Hematopoietic multipotent progenitor cell treated with erythropoietin and hydrocortisone succinate and interleukin-3 and kit ligand, for 8 days (in vitro differentiated cells): ENCODE results near the gene TEX261.
"Not testable (repeated sequence)": the region's sequence is repeated elsewhere in the genome, so short reads cannot be mapped to it uniquely, and the experiment has no call there.

Experiments used
- DNase-seq: peaks from one replicate; pipeline ENCODE4 v3.0.0-alpha.2; 2015

The TEX261 gene

GRCh38 chr2:70999931-71000330, 5.3 kb upstream of the TEX261 start:
- DNase-seq = not testable (repeated sequence)

DNA sequence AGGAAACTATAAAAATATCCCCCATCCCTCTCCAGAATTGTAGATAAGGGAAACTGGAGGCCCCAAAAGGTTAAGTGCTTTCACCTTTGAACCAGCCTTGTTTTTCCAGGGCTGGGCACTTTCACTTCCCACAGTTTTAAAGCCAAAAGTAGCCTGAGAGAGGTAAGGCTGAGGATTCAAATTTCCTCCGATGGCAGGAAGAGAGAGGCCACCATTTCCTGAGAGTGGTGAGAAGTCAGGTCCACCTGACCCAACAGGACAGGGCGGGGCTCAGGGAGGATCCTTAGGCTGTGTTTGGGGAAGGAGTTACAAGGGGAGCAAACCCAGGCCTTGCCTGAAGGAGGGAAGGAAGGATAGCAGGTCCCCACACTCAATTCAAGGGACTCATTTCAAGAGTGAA, 4.7 kb upstream of the TEX261 start:
- DNase-seq = no peak

DNA sequence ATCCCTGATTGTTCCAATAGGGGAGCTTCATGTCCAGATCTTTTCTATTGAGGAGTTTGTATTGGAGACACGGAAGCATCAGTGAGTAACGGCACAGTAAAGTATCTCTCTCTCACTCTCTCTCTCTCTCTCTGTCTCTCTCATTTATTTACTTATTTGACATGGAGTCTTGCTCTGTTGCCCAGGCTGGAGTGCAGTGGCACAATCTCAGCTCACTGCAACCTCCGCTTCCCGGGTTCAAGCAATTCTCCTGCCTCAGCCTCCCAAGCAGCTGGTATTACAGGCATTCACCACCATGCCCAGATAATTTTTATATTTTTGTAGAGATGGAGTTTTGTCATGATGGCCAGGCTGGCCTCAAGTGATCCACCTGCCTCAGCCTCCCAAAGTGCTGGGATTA, 4.2 kb upstream of the TEX261 start:
- DNase-seq = not testable (repeated sequence)

- peak; percentile 73 for DNase-seq
Measured at GRCh38 chr2:70995426-70995729, 705 bp upstream of the TEX261 start.

- DNase-seq = peak; percentile 20
Measured at GRCh38 chr2:70994009-70994698, 519 bp downstream of the TEX261 start.

- peak; percentile 39 for DNase-seq
Measured at GRCh38 chr2:70992945-70993853, 1.5 kb downstream of the TEX261 start.

- no peak for DNase-seq
Measured at GRCh38 chr2:70991742-70992141, 2.9 kb downstream of the TEX261 start.

DNA sequence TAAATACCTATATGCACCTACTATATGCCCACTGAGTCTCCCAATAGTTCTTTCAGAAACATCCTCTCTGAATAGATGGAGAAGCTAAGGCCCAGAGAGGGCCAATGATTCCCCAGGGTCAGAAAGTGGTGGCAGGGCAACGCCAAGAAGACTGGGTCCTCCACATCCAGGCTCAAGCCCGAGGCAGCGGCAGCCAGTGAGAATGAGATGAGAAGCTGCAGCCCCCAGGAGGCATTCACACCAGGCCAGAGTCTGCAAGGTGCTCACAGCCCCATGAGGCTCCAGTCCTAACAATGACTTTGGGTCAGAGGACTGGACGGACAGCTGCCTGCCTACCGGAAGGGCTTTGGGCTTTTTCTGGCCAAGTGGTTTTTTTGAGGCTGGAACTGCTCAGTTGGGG, 3.5 kb downstream of the TEX261 start:
- no peak for DNase-seq

GRCh38 chr2:70990216-70990615, 4.5 kb downstream of the TEX261 start:
- no peak for DNase-seq

GRCh38 chr2:70988726-70989648, 5.7 kb downstream of the TEX261 start:
- no peak for DNase-seq

DNA sequence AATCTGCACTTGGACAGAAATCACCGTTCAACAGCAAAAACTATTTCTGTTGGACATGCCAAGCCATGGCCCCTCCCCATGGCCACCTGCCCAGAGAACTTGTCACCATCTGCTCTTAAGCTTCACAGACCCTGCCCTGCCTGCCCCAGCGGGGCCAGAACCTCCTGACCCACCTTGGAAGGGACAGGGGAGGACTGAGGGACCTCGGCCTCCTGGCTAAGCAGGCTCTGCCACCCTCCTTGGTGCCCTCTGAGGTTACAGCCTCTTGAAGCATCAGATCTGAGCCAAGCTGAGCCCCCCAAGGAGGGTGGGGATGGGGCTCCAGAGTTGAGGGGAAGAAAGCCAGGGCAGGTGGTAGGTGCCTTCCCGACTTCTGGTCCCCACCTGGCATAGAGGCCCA, 6.5 kb downstream of the TEX261 start:
- DNase-seq = no peak

DNA sequence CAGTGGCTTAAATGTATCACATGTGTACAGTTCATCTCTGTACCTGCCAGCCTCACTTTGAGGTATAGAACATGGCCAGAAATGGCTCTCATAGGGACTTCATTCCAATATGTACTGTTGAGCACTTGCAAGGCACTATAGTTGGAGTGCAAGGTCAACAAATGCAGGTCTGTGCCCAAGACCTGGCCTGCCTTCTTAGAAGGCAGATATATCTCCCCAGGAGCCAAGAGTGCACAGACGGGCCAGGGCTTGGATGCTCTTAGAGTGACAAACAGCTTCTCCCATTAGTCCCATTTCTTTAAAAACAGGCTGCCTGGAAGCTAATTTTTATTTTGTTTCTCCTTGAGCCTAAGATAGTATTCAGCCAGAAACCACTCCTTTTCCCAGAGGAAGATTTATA, 7.3 kb downstream of the TEX261 start:
- DNase-seq = no peak

- no peak for DNase-seq
Measured at GRCh38 chr2:70986499-70987189, 8.0 kb downstream of the TEX261 start.

- DNase-seq = no peak
Measured at GRCh38 chr2:70985956-70986355, 8.7 kb downstream of the TEX261 start.

- no peak for DNase-seq
Measured at GRCh38 chr2:70985283-70985688, 9.4 kb downstream of the TEX261 start.

GRCh38 chr2:70984576-70985282, 9.9 kb downstream of the TEX261 start:
- peak; percentile 80 for DNase-seq

GRCh38 chr2:70984228-70984575, 10.5 kb downstream of the TEX261 start:
- DNase-seq = no peak

- no peak for DNase-seq
Measured at GRCh38 chr2:70983506-70984227, 11.0 kb downstream of the TEX261 start.

GRCh38 chr2:70982971-70983370, 11.7 kb downstream of the TEX261 start:
- DNase-seq = no peak

- DNase-seq = no peak
Measured at GRCh38 chr2:70981866-70982810, 12.5 kb downstream of the TEX261 start.
